Muscle of back (tissue), 11 donors: Measurements from ENCODE around the gene FOXL3. TPM values are rescaled to one million over a fixed set of nuclear protein-coding genes. Genes with fewer than 3 reads are reported as not detected.

Experiments used
- DNase-seq, 3 donors: peaks; one replicate each; pipeline versions ENCODE4 v3.0.0 to v3.0.0-alpha.2; 2013
- polyA plus RNA-seq, 10 donors: library from polyadenylated mRNA; unstranded; fragments of 120-200 nt; gene quantifications; one replicate each; pipeline ENCODE4 v1.2.1, GENCODE V29; 2013; ENCODE audit not compliant: insufficient read length in 10 of 10

The FOXL3 gene
- polyA plus RNA-seq, 10 donors = not detected

DNA sequence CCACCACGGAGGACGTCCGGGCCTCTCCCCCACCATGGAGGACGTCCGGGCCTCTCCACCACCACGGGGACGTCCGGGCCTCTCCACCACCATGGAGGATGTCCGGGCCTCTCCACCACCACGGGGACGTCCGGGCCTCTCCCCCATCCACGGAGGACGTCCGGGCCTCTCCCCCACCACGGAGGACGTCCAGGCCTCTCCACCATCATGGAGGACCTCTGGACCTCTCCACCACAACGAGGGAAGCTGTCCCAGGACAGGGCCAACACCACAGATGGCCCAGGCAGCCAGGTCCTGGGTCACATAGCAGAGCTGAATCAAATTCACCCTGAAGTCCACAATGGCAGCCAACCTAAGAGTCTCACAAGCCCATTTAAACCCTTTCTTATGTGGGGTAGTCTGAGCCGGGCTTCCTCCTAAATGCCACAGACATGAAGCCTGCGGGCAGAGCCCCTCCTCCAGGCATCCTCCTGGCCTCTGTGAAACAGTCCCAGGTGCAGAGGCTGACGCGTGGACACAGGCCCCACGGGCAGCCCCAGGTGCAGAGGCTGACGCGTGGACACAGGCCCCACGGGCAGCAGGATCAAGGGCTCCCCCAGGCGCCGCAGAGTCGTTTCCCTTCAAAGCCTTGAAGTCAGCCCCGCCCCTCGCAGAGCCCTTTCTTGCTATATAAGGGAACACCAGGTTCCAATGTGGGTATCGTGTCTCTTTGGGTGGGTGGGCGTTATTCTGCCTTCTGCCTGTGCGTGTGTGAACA is 47.0 kb downstream of the FOXL3 start:
- no peak for DNase-seq

DNA sequence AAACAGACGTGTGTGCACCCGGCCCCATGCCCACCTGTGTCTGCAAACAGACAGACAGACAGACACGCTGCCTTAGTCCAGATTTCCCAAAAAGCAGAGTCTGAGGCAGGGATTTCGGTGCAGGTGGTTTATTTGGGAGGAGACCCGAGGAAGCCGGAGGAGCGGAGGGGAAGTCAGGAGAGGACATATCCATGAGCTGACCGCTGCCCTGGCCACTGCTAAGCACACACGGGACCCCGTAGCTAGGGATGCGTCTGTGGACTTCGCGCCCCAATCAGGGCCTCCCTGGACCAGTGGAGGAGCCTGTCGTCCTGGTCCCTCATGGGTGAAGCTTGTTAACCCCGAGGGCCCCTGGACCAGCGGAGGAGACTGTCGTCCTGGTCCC is 47.6 kb downstream of the FOXL3 start:
- DNase-seq = no peak

DNA sequence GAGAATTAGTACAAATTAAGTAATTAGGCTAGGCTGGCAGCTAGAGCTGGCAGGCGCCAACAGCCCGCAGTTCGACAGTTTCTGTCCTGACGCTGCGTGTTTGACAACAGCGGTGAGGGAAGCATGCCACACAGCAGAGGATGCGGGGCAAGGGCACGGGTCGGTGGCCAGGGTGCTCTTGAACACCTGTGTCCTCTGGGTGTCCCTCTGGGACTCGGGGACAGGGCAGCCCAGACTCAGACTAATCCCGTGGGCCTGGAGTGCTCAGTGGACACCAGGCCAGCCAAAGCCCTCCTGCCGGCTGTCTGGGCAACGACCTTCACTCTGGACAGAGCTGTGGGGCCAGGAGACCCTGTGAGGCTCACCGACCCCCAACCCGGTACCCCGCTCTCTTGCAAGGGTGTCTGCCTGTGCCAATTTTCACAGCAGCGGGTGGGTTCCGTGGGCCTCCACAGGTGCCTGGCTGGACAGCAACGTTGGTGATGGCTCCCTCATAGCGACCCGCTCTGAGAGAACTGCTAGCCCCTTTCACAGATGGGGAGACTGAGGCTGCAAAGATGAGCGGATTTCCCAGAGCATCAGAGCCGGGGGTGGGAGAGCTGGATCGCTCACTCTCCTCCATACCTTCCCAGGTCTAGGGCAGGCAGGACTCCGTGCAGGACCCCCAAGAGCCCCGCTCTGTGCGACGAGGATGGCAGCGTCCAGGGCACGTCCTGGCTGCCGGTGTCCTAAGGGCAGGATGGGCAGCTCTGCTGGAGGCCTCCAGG is 48.5 kb downstream of the FOXL3 start:
- DNase-seq = no peak

DNA sequence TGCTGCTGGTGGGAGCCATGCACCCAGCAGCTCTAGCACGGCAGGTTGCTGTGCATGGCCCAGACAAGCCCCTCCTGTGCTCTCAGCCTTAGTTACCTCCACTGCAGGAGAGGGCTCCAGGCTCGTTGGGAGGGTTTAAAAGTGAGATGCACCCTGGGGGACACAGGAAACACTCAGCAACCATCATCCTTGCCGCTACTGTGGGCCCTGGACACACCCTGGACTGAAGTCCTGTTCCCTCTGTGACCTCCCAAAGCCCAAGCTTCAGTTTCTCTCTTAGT is 49.0 kb downstream of the FOXL3 start:
- DNase-seq = no peak

DNA sequence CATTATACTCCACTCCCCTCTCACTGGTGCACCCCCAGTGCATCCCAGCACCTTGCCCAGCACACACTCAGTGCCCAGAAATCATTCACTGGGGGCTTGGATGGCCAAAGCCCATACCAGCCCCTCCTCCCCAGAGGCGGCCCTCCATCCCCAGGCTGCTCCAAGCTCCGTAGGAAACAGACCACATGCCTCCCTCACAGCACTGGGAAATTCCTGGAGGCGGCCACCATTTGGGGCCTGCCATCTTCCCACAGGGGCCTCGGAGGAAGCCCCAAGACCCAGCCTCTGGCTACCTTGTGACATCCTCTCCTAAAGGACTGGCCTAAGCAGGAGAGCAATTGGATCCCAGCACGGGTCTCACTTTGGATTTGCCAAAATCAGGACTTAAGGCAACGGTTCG is 49.7 kb downstream of the FOXL3 start:
- DNase-seq = no peak

DNA sequence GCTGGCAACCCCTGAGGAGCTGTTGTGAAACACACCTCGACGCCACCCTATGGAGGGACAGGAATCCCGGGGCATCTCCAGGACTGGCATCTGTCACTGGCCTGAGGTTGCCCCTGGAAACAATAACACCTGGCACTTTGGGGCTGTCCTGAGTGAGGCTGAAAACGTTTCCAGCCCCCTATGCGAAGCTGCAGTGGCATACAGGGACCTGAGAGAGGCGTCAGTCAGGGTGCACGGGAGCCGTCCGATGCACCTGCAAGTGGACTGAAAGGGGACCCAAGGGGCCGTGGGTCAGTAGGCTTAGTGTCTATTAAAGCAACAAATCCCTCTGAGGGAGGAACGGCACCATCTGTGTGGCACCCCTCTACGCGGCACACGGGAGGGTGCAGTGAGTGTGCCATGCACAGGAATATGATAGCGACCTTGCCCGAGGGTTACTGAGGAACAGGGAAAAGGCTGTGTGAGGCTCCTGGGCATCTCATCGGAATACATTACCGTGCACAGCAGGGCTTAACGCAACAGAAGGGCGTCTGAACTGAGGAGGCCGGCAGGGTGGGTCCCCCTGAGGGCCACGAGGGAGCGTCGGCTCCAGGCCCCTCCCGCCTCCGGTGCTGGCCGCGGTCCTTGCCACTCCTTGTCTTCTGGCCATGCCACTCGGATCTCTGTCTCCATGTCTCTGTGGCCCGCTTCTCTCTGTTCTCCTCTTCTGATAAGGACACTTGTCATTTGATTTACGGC is 50.4 kb downstream of the FOXL3 start:
- no peak for DNase-seq

Other genes with a start within 250 kb of the FOXL3 start
- 10 to 100 TPM; 21.4 to 53.7 (median 33.5) TPM for gene FAM20C, start 97.6 kb upstream of the FOXL3 start, polyA plus RNA-seq
- gene PDGFA, start 229.7 kb downstream of the FOXL3 start, polyA plus RNA-seq = 10 to 100 TPM; 24.6 to 45.9 (median 31.2) TPM